GM18511 (cell line): ENCODE measurements around the gene HNRNPH2.
A peak's percentile ranks its signal among the peaks of the same experiment; 100 is the strongest.

Experiments
- ATAC-seq: cut with Tn5 transposase; IDR thresholded peaks from one replicate; pipeline ENCODE4 v1.9.1; 2021; ENCODE audit warnings: mild to moderate bottlenecking, moderate library complexity; ENCODE audit not compliant: unreplicated experiment

The HNRNPH2 gene

GRCh38 chrX:101452056-101452455 is 44.0 kb downstream of the HNRNPH2 start:
- ATAC-seq: no peak

GRCh38 chrX:101460669-101461068 is 52.6 kb downstream of the HNRNPH2 start:
- no peak for ATAC-seq

DNA sequence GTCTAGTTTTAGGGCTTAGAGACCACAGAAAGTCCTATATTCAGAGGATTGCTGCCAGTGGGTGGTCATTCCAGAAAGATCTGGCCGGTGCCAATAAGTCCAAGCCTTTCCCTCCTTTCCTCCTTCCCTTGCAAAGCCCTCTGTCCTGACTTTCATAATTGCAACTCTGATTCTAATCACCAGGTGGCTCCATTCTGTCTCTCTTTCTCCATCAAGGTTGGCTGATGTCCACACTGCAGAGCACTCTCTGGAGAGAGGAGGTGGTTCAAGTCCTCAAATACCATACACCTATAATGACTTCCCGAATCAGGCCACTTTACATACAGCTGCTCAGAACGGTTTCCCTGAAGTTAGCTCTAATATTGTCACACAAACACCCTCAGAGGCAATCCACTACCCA is 54.9 kb downstream of the HNRNPH2 start:
- peak; percentile 69 for ATAC-seq
